Aorta (tissue), 5 donors: ENCODE measurements around the gene SLCO4A1. TPM values are rescaled to one million over a fixed set of nuclear protein-coding genes. Genes with fewer than 3 reads are reported as not detected.

Source experiments
- ATAC-seq: fragments of 200-7000 bp; cut with Tn5 transposase; one replicate; pipeline ENCODE4 v1.9.1; 2022; ENCODE audit warnings: moderate library complexity; ENCODE audit not compliant: low FRiP score
- DNase-seq, 2 donors: peaks; one replicate each; pipeline ENCODE4 v3.0.0-alpha.2; 2020
- H3K27ac ChIP-seq, 2 donors: one replicate each; pipeline ENCODE4 v1.5.1; 2013; ENCODE audit warnings: low read length in 2 of 2, mild to moderate bottlenecking in 2 of 2, moderate library complexity in 2 of 2, control low read depth in 1 of 2, inconsistent platforms in 1 of 2, low read depth in 1 of 2
- H3K27me3 ChIP-seq, 2 donors: one replicate each; pipeline ENCODE4 v1.6.1; 2013; ENCODE audit warnings: control low read depth in 1 of 2, low read length in 1 of 2, mild to moderate bottlenecking in 1 of 2, moderate library complexity in 1 of 2; ENCODE audit not compliant: insufficient read depth in 2 of 2, control insufficient read depth in 1 of 2
- H3K36me3 ChIP-seq, 2 donors: one replicate each; pipeline ENCODE4 v1.6.1; 2013; ENCODE audit warnings: control low read depth in 1 of 2, low read length in 1 of 2, mild to moderate bottlenecking in 1 of 2; ENCODE audit not compliant: insufficient read depth in 2 of 2, control insufficient read depth in 1 of 2
- H3K4me1 ChIP-seq, 2 donors: one replicate each; pipeline ENCODE4 v1.6.1; 2013; ENCODE audit warnings: low read length in 2 of 2, control low read depth in 1 of 2, mild to moderate bottlenecking in 1 of 2, moderate library complexity in 1 of 2; ENCODE audit not compliant: insufficient read depth in 2 of 2, control insufficient read depth in 1 of 2
- H3K4me3 ChIP-seq, 2 donors: one replicate each; pipeline ENCODE4 v1.5.1; 2013; ENCODE audit warnings: low read length in 2 of 2, control low read depth in 1 of 2, mild to moderate bottlenecking in 1 of 2
- H3K9me3 ChIP-seq: one replicate; pipeline ENCODE4 v1.6.1; 2013; ENCODE audit warnings: mild to moderate bottlenecking, low read length; ENCODE audit not compliant: control insufficient read depth
- WGBS, 2 donors: extraction: QIAGEN DNeasy Blood & Tissue Kit; methylation state at CpG; one replicate each; pipeline ENCODE4 v1.1.7; 2013; 5-methylcytosine and 5-hydroxymethylcytosine counted together
- intact Hi-C, 2 donors: fragments of 100-400 bp; cut with DNase I; formaldehyde crosslinking; loops; one replicate each; pipeline versions ENCODE4 v1.14.2 to v1.15.0; 2022
- polyA plus RNA-seq, 2 donors: library from polyadenylated mRNA; stranded (reverse); fragments of 200-250 nt; gene quantifications; one replicate each; pipeline ENCODE4 v1.2.3, GENCODE V29; 2013
- total RNA-seq, 2 donors: library from RNA; stranded (reverse); fragmentation: NEBNext Ultra II Directional; extraction: Animal tissue kit (Norgen Biotek cat#: 25700); gene quantifications; one replicate each; pipeline ENCODE4 v1.2.1, GENCODE V29; 2021
- donor health status: healthy with polysubstance abuse.
- donor health status: Bipolar disorder and iron deficiency.
- donor health status: DM: no; HTN: no; CAD: no.
- donor health status: DM: no; HTN: no; CAD: no.
- donor health status: DM: yes; HTN: yes; CAD: no.

The SLCO4A1 gene
- total and polyA plus RNA-seq, 4 donors, result 1.0 to 14.6 (median 9.0) TPM

DNA sequence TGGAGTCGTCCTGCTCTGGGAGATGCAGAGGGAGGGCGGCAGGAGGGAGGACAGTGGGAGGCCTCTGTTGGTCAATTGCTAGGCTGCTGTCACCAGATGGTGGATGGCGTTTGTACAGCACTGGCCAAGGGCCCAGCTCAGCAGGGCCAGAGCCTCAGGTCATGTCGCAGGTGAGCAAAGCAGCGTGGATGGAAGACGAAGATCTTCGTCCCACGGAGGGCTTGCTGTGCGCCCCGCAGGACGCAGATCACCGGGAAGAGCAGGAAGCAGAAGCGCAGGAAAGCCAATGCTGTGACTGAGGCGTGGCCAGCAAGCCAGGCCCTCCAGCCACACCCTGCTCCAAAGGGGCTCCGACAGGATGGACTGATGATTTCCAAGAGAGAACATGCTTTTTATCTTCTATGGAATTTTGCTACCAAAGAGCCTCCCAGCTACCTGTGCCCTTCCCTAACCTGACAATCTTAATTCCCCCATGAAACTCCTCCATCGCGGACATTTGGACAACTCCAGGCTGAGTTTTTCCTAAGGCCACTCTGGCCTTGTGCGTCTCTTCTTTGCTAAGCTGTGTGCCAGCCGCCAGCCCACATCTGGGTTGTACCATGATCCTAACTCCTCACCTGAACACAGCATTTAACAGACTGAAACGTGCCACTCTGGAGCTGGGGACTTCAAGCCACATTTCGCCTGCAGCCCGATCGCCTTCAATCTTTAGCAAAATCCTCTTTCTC is 3.5 kb upstream of the SLCO4A1 start:
- no peak overlapping the region for H3K4me3 ChIP-seq
- no peak for ATAC-seq
- no peaks in the 10 kb centered on the region for H3K9me3 ChIP-seq
- 74 to 81% methylated on average over 23 of the region's 23 CpGs for WGBS, 2 donors
- no peaks in the 10 kb centered on the region for H3K27me3 ChIP-seq
- DNase-seq, result no peak
- H3K27ac ChIP-seq, result no peak overlapping the region
- H3K4me1 ChIP-seq, result no peaks in the 10 kb centered on the region
- intact Hi-C loops, result no loop called here
- no peaks in the 10 kb centered on the region for H3K36me3 ChIP-seq

DNA sequence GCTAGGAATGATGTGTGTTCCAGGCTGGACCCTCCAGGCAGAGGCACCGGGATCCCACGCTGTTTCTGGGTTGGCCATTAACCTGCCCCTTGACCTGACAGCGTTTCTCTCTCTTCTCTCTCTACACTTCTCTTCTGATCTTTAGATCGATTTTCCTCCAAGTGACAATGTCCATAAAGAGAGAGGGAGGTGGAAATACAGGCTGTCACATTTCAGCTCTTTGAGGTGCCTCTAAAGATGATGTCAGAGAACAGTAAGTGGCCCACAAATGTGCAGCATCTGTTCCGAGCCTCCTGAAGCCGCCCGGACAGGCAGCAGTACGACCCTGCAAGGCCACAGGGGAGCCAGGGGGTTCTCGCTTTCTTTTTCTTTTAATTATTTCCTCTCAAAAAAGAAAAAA is 2.5 kb upstream of the SLCO4A1 start:
- DNase-seq (no peak), ATAC-seq (no peak)
- Histone ChIP-seq H3K27me3 (no peaks in the 10 kb centered on the region), H3K4me1 (no peaks in the 10 kb centered on the region), H3K9me3 (no peaks in the 10 kb centered on the region), H3K4me3 (no peak overlapping the region), H3K27ac (no peak overlapping the region), H3K36me3 (no peaks in the 10 kb centered on the region)
- intact Hi-C loops, result no loop called here
- 88 to 90% methylated on average over 9 of the region's 9 CpGs for WGBS, 2 donors

DNA sequence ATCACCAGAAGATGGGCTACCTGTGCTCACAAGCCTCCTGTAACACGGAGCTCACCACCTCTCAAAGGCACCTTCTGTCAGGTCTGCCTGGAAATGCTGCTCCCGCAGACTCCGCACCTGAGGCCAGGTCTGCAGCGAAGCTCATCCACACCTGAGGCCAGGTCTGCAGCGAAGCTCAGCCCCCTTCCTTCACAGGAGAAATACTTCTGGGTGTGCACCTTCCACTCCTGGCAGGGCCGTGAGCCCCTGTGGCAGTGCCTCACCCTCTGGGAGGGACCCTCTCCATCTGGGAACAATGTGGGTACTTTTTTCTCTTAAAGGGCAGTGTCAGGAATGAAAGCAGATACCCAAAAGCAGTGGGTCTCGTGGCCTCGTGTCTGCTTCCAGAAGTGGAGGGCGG is 1.4 kb upstream of the SLCO4A1 start:
- ATAC-seq (no peak), DNase-seq (no peak)
- Histone ChIP-seq H3K4me1 (no peaks in the 10 kb centered on the region), H3K4me3 (no peak overlapping the region), H3K27me3 (no peaks in the 10 kb centered on the region), H3K27ac (no peak overlapping the region), H3K36me3 (no peaks in the 10 kb centered on the region), H3K9me3 (no peaks in the 10 kb centered on the region)
- intact Hi-C loops, result no loop called here
- 86 to 91% methylated on average over 9 of the region's 9 CpGs for WGBS, 2 donors

GRCh38 chr20:62641321-62642050 is 817 bp upstream of the SLCO4A1 start:
- Histone ChIP-seq H3K27me3 (no peaks in the 10 kb centered on the region), H3K9me3 (no peaks in the 10 kb centered on the region), H3K4me3 (no peak overlapping the region), H3K36me3 (no peaks in the 10 kb centered on the region), H3K27ac (no peak overlapping the region), H3K4me1 (no peaks in the 10 kb centered on the region)
- intact Hi-C loops, result no loop called here
- DNase-seq (no peak), ATAC-seq (no peak)
- WGBS, 2 donors, result 34 to 41% methylated on average over 30 to 32 of the region's 32 CpGs

- H3K4me1 ChIP-seq, result no peaks in the 10 kb centered on the region
- 0 to 1% methylated on average over 67 to 84 of the region's 84 CpGs for WGBS, 2 donors
- H3K27ac ChIP-seq, result no peak overlapping the region
- DNase-seq, result no peak
- H3K27me3 ChIP-seq, result no peaks in the 10 kb centered on the region
- no peak for ATAC-seq
- intact Hi-C loops, result no loop called here
- H3K36me3 ChIP-seq, result no peaks in the 10 kb centered on the region
- H3K9me3 ChIP-seq, result no peaks in the 10 kb centered on the region
- peak overlapping the region in 1 of 2 donors; percentile 8 for H3K4me3 ChIP-seq
Observed at GRCh38 chr20:62642666-62643520, 590 bp downstream of the SLCO4A1 start.

GRCh38 chr20:62643521-62644043 is 1.3 kb downstream of the SLCO4A1 start:
- 25 to 27% methylated on average over 14 of the region's 14 CpGs for WGBS, 2 donors
- intact Hi-C loops, result no loop called here
- ATAC-seq (no peak), DNase-seq (no peak)
- no peaks in the 10 kb centered on the region for H3K27me3 ChIP-seq
- H3K4me1 ChIP-seq, result no peaks in the 10 kb centered on the region
- no peaks in the 10 kb centered on the region for H3K36me3 ChIP-seq
- H3K9me3 ChIP-seq, result no peaks in the 10 kb centered on the region
- H3K27ac ChIP-seq, result no peak overlapping the region
- H3K4me3 ChIP-seq, result no peak overlapping the region

GRCh38 chr20:62644044-62644795 is 1.9 kb downstream of the SLCO4A1 start:
- H3K9me3 ChIP-seq, result no peaks in the 10 kb centered on the region
- ATAC-seq (no peak), DNase-seq (no peak)
- 84 to 86% methylated on average over 23 of the region's 23 CpGs for WGBS, 2 donors
- no peaks in the 10 kb centered on the region for H3K36me3 ChIP-seq
- H3K4me1 ChIP-seq, result no peaks in the 10 kb centered on the region
- no peak overlapping the region for H3K4me3 ChIP-seq
- intact Hi-C loops, result no loop called here
- no peaks in the 10 kb centered on the region for H3K27me3 ChIP-seq
- no peak overlapping the region for H3K27ac ChIP-seq

GRCh38 chr20:62644802-62645496 is 2.6 kb downstream of the SLCO4A1 start:
- DNase-seq (no peak), ATAC-seq (no peak)
- WGBS, 2 donors, result 81% methylated on average over 12 of the region's 12 CpGs
- Histone ChIP-seq H3K27ac (no peak overlapping the region), H3K4me3 (no peak overlapping the region), H3K36me3 (no peaks in the 10 kb centered on the region), H3K27me3 (no peaks in the 10 kb centered on the region), H3K4me1 (no peaks in the 10 kb centered on the region), H3K9me3 (no peaks in the 10 kb centered on the region)
- intact Hi-C loops, result no loop called here
